NOMO-1 treated with dmso at 0.1 percent for 144 hours (cell line): ENCODE results near the gene KCNMB4.
"Not testable (repeated sequence)": the region's sequence is repeated elsewhere in the genome, so short reads cannot be mapped to it uniquely, and the experiment has no call there.

Experiments
- DNase-seq: peaks from one replicate; lab custom pipeline; 2025; ENCODE audit not compliant: unreplicated experiment; lab: John Stamatoyannopoulos, UW

The KCNMB4 gene

DNA sequence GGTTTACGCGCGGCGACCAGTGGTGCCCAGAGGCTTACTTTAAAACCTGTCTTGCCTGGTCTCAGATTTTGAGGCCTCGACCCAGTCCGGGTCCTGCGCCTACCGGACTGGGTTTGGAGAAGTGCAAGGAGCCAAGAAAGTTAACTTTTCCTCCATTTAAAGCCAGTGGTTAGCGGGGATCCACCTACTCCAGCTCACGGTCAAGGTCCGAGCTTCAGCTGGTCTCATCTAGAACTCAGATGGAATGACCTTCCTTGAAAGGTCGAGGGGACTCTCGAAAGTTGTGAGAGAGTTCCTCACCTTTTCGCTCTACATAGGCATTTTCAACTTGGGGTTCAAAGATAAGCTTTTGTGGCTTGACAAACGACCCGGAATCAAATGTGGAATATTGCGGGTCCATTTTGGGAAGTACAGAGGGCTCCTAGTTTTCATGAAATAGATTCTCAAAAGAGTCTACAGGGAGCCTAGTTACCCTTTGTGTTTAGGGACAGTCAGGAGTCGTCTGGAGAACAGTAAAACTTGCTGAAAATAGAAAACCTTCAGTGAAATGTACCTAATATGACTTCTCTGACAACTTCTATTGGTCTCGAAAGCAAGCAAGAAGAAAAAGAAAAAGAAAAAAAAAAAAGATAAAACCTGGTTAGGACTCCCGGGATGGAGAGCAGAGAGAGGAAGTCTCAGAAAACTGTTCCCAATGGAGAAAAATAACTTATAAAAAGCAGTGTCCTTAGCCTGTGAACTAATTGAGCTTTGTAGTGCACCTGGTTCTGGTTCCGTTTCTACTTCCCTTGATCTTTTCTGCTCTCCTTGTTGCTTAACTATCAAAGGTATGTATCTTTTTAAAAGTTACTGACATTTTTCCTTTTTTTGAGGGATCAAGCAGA, 1.4 kb downstream of the KCNMB4 start:
- DNase-seq = no peak

DNA sequence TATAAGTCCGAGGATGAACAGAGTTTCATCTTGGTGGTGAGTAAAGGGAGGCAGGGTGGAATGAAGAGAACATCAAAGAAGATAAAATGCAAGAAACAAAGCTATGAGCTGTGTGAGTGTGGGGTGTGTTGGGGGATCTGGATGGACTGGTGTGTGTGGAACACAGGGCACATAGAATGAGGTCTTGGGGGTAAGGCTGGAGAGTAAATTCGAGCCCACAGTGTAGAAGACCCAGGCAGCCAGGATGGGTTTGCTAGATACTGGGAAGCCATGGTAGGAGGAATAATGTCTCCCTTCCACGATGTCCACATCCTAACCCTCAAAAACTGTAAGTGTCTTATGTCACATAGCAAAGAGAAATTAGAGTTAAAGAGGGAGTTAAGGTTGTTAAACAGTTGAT, 6.8 kb downstream of the KCNMB4 start:
- no peak for DNase-seq

DNA sequence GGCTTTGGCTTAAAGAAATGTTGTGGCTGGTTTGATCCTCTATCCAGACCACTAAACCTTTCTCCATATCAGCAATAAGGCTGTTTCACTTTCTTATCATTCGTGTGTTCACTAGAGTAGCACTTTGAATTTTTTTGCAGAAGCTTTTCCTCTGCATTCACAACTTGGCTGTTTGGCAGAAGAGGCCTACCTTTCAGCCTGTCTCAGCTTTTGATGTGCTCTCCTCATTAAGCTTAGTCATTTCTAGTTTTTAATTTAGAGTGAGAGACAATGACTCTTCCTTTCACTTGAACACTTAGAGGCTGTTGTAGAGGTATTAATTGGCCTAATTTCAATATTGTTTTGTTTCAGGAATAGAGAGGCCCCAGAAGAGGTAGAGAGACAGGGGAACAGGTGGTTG, 13.8 kb downstream of the KCNMB4 start:
- DNase-seq = no peak

DNA sequence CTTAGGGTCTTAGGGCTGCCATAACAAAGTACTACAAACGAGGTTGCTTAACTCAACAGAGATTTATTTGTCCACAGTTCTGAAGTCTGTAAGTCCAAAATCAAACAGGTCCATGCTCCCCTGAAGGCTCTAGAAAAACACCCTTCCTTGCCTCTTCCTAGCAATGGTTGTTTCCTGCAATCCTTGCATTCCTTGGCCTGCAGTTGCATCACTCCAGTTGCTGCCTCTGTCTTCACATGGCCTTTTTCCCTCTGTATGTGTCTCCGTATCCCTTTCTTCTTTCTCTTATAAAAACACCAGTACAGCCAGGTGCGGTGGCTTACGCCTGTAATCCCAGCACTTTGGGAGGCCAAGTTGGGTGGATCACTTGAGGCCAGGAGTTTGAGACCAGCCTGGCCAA, 17.4 kb downstream of the KCNMB4 start:
- no peak for DNase-seq

DNA sequence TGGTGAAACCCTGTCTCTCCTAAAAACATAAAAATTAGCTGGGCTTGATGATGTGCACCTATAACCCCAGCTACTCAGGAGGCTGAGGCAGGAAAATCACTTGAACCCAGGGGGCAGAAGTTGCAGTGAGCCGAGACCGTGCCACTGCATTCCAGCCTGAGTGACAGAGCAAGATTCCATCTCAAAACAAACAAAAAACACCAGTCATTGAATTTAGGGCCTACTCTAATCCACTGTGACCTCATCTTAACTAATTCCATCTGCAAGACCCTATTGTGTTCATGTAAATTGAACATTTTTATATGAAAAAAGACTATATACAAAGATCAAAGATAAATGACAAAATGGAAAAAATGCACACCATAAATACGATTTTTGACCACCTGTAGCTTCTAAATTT, 17.8 kb downstream of the KCNMB4 start:
- DNase-seq = no peak

DNA sequence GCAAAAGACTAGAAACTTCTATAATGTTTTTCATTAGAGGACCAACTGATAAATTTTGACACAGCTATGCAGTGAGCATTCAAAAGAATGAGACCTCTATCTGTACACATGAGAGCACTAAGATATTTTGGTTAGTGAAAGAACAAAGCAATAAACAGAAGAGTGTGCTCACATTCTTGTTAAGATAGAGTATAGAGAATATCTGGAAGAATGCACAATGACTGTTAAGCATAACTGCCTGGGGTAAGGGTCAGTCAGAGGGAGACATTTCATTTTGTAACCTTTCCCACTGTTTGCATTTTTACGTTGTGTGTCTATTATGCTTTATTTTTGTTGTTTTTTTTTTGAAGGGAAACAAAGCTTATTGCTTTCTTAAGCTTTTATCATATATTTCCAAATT, 20.7 kb downstream of the KCNMB4 start:
- no peak for DNase-seq

DNA sequence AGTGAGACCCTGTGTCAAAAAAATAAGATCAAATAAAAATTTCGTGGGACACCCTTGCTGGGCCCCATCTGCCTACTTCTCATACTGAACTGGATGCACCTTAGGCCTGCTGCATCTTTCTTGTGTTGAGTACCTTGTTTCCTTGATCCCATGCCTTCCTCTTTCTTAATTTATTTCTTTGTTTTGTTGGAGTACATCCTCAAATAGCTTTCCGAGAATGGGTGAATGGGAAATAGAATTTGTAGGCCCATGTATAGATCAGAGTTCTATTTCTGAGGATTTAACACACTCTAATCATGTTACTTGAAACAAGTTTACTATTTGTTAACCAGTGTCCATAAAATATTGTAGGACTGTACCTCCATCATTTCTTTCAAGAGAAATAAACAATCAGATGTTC, 23.6 kb downstream of the KCNMB4 start:
- no peak for DNase-seq

DNA sequence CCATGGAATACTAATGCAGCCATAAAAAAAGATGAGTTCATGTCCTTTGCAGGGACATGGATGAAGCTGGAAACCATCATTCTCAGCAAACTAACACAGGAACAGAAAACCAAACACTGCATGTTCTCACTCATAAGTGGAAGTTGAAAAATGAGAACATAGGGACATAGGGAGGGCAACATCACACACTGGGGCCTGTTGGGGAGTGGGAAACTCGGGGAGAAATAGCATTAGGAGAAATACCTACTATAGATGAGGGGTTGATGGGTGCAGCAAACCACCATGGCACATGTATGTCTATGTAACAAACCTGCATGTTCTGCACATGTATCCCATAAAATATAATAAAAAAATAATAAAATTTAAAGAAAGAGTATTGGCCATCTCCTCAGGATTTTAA, 26.5 kb downstream of the KCNMB4 start:
- DNase-seq = not testable (repeated sequence)

DNA sequence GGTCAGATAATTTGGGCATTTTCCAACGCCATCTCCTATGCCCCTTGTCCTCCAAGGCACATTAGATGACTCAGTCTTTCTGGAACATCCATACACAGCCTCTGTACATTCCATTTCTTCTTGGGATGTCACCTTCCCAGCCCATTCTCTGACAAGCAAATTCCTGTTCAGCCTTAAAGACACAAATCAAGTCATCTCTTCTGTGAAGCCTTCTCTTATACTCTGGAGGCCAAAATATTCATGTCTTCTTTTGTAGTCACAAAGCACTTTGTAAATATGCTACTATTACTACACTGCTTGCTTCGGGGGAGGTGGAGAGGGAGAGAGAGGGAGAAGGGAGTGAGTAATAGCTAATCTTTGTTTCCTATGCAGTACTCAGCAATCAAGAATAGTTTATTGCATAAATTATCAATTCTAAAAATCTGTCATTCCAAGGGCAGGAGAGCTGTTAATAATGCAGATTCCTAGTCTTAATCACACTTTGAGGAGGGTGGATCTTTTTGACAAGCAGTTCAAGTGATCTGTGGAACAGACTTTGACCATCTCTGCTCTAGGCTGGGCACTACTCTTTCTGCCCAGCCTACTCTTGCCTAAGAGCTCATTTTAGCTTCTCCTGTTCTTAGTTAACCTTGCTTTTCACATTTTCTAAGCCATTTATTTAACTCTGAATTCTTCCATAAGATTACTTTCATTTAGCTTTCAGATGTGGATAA, 27.9 kb downstream of the KCNMB4 start:
- no peak for DNase-seq

DNA sequence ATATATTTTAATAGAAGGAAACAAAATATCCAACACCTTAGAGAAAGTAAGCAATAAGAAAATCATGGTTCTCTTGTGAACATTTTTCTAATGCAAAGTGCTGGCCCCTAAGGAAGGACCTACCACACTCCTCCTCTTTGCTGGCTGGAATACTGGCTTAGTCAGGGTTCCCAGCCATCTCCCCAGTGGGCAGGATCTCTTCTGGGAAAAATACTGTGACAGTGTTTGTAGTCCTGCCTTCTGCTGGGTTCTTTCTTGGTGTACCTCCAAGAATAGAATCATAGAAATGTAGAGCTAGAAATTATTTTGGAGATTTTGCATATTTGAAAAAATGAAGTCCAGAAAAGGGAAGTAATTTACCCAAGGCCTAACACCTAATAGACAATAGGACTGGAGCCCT, 31.9 kb downstream of the KCNMB4 start:
- DNase-seq = no peak

DNA sequence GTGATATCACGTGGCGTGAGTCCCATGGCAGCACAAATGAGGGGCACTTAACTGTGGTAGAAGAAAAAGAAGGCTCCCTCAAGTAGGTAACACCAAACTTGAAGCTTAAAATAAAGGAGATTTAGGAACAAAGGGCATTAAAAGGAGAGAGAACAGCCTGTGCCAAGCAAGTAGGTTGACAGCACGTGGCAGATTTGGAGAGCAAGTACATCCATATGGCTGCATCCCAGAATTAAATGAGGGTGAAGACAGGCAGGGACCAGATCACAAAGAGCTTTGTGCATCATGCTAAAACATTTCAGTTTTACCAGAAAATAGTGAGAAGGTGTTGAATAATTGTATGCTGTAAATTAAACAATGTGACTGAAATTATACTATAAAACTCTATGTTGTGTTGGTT, 32.8 kb downstream of the KCNMB4 start:
- no peak for DNase-seq

DNA sequence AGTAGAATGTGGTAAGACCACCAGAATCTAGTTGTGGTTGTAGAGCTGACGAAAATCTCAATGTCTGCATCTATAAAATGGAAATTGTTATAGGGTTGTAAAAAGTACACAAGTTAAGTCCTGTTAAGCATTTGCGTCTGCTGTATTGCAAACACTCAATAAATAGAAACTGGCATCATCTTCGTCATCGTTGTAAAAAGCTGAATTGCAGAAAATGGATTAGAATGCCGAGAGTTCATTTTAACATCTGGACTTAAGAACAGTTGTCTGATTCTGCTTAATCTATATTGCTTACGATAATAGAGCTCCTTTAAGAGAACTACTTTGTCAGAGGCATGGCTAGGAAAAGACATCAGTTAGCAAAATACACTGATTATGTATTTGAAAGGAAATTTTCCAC, 33.2 kb downstream of the KCNMB4 start:
- no peak for DNase-seq

DNA sequence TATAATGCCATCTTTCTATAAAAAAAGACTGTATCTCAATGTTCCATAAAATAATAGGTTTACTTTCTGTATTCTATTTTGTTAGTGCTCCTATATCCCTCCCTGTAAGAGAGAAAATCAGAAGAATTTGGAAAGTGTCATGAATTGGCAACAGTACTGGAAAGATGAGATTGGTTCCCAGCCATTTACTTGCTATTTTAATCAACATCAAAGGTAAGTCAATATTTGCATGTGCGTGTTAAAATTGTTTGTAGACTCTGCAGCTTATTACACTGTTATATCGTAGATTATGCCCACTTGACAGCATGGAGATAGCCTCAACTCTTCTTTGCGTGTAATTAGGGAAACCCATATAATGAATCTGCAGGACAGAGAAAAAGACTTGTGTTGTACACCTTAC, 34.0 kb downstream of the KCNMB4 start:
- no peak for DNase-seq

DNA sequence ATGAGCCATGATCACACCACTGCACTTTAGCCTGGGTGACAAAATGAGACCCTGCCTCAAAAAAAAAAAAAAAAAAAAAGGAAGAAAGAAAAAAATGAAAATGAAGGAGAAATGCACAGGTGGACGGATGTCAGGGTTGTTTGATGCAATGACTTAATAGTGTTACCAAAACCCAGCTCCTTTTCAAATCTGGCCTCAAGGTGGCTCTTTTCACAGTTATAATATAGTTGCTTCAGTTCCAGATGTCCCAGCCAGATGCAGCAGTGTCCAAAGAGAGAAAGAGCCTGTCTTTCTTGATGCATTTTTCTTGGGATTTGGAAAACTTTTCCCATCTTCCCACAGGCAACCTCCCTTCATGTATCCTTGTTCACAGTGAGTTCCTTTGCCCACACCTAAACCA, 36.5 kb downstream of the KCNMB4 start:
- DNase-seq = no peak

DNA sequence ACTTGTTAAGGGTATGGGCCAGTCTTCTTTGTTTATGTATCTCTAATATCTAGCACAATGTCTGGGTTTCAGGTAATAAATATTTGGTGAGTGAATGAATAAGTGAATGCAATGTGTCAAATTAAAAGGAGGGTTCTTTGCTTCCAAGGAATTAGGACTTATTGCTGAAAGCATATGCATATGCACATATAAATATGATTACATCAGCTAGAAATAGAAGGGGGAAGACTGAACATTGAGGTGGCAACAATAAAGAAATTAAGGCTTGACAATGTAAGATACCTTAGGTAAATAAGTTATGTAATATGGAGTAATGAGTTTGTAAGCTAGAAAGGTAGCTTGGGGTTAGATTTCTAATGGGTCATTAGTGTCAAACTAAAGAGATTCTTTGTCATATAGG, 37.7 kb downstream of the KCNMB4 start:
- no peak for DNase-seq

DNA sequence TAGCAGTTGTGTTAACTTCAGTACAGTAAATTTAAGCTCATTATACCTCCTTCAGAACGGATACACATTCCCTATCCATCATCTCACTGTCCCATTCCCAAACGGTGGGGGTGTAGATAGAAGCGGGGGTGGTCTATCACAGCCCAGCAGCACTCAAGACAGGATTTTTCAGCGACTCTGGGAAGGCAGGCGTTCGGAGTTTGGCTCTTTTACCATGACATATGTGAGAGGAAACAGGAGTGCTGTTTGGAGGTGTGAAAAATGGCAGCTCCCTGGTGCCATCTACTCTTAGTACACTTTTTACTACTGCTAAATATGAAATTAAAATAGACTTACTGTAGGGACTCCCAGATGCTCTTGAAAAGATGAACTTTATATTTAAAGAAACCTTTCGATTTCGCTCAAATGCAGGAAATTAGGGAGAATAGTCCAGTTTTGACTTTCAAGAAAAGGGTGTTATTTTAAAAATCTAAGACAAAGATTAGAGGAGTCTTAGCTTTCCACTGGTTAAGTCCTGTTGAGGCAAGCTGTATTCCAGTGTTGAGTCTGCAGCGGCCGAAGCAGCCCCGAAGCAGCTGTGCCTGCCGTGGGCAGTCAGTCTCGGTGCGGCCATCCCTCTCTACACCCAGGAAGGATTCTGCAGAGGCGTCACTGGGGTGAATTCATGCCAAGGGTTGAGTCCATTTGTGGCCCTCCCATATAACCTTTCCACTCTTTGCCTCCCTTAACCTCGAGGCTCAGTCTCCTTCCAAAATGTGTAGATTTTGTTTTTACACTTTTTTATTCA, 42.1 kb downstream of the KCNMB4 start:
- DNase-seq = no peak

DNA sequence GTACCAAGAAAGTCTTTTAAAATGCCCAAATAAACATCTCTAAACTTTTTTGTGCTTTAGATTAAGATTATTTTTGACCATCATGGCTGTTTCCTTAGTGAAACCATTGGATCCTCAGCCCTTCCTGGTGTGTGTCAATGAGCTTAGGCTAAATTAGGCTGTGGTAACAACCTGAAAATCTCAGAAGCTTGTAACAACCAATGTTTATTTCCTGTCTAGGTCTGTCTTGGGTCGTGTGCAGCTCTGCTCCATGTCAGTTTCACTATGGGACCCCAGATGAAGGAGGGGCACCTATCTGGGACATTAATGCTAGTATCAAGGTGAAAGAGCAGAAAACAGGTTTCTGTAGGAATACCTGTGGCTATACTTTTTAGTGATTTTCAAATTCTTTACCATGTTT, 49.9 kb downstream of the KCNMB4 start:
- no peak for DNase-seq

DNA sequence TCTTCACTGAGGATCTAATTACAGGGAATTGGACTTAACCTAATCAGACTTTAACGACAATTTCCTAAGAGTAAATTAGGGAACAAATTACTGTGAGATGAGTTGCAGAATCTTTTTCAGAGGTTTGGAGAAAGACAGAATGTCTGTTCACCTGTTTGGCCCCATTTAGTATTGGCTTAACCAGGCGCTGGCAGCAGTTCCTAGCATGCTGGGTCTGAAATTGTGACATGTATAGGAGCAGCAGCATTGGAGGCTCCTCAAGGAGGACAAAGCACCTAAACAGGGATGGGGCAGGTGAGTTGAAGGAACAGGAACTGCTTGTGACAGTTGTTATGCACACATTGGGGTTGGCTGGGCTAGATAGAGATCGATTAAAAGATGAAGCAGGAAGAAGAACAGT, 51.0 kb downstream of the KCNMB4 start:
- no peak for DNase-seq

DNA sequence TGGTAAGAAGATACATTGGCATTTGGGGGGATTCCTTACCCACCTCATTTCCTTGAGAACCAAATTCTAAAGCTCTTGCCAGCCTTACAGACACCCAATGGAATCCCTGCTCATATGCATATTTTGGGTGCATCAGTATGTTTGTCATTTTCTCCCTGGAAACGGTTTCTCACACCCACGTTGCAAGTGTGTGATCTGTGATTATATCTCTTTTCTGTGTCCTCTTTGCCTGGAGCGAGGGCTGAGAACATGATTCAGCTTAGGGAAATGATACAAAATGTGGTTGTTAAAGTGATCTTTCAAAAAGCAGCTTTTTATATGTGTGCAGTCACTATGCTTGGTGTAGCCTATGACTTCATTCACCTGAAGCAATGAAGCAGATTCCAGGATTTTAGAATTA, 52.0 kb downstream of the KCNMB4 start:
- no peak for DNase-seq

DNA sequence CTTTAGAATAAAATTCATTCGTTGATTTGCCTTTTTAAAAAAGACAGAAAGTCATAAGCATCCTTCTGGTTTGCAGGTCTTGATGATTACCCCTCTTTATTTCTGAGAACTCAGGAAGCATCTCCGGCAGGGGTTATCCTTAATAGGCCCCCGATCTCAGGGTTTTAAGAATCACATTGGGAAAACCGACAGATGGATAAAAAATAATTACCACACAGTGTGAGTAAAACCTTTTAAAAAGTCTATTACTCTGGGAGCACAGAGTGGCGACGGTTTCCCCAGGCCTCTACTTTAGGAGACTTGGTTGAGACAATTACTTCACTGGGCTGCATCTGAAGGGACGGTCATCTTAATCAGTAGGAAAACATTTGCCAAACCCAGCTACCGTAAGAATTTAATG, 56.5 kb downstream of the KCNMB4 start:
- no peak for DNase-seq

DNA sequence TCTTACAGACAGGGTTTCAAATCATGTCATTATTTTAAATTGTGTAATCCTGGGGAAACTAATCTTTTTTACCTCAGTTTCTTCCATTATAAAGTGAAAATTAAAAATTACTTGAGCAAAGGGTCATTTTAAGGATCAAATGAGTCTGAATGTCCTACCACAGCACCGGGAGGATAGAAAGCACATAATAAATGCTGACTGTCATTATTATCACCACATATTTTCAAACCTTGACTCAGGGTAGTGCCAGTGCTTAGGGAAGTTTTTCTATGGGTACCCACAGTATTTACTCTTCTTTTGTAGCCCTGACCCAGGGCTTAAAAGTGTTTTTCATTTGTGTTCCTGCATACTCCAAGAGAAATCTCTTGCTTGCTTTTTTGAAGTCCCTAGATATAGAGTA, 60.5 kb downstream of the KCNMB4 start:
- DNase-seq = no peak

DNA sequence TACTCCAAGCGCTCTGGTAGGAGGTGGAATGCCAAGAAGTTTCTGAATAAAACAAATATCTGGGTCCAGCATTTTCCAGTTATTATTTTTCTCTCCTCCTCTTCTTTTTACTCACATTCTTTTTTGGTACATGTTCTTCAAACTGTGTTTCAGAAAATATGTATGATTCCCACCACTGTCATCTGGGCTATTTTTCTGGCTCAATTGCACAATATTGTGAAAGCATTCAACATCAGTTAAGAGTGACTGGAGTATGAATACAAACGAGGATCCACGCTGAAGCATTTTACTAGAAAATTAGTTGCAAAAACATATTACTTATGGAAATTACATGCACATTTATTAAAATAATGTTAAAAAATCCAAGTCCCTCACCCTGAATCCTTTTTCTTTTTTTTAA, 61.5 kb downstream of the KCNMB4 start:
- DNase-seq = no peak
